Liver (tissue), 9 donors: Measurements from ENCODE around the gene ACOXL. TPM values are rescaled to one million over a fixed set of nuclear protein-coding genes. Genes with fewer than 3 reads are reported as not detected.

Experiments
- DNase-seq: peaks from one replicate; pipeline ENCODE4 v3.0.0-alpha.2; 2017; ENCODE audit warnings: low spot score
- H3K27ac ChIP-seq, 2 donors: one replicate each; pipeline ENCODE4 v1.7.0; 2013; ENCODE audit warnings: inconsistent platforms in 2 of 2, low read length in 2 of 2, control low read depth in 1 of 2, low read depth in 1 of 2, mild to moderate bottlenecking in 1 of 2
- H3K27me3 ChIP-seq, 4 donors: one replicate each; pipeline versions ENCODE4 v1.6.1 to v1.7.0; 2013; ENCODE audit warnings: low read length in 3 of 4, inconsistent platforms in 1 of 4, mild to moderate bottlenecking in 1 of 4, moderate library complexity in 1 of 4; ENCODE audit not compliant: control insufficient read depth in 4 of 4, insufficient read depth in 4 of 4
- H3K36me3 ChIP-seq, 4 donors: one replicate each; pipeline versions ENCODE4 v1.6.1 to v1.7.0; 2013; ENCODE audit warnings: low read length in 3 of 4, mild to moderate bottlenecking in 3 of 4, low read depth in 1 of 4, moderate library complexity in 1 of 4; ENCODE audit not compliant: control insufficient read depth in 4 of 4, insufficient read depth in 3 of 4
- H3K4me1 ChIP-seq, 4 donors: one replicate each; pipeline versions ENCODE4 v1.6.1 to v1.7.0; 2013; ENCODE audit warnings: low read length in 3 of 4, mild to moderate bottlenecking in 3 of 4, moderate library complexity in 1 of 4; ENCODE audit not compliant: control insufficient read depth in 4 of 4, insufficient read depth in 4 of 4
- H3K4me3 ChIP-seq, 3 donors: one replicate each; pipeline versions ENCODE4 v1.6.1 to v1.7.0; 2013; ENCODE audit warnings: low read length in 3 of 3, control low read depth in 1 of 3, low read depth in 1 of 3, mild to moderate bottlenecking in 1 of 3
- H3K9ac ChIP-seq, 2 donors: one replicate each; pipeline ENCODE4 v1.7.0; 2013; ENCODE audit warnings: low read length in 2 of 2, mild to moderate bottlenecking in 2 of 2, moderate library complexity in 2 of 2, control low read depth in 1 of 2, low read depth in 1 of 2
- H3K9me3 ChIP-seq, 4 donors: one replicate each; pipeline versions ENCODE4 v1.6.1 to v1.7.0; 2013; ENCODE audit warnings: low read length in 3 of 4; ENCODE audit not compliant: control insufficient read depth in 4 of 4
- ATF3 ChIP-seq: IDR thresholded peaks from 2 replicates; pipeline ENCODE4 v1.6.1; 2016; ENCODE audit warnings: antibody characterized with exemption
- CTCF ChIP-seq: fragments of 150-350 bp; IDR thresholded peaks from 2 replicates; pipeline ENCODE4 v1.5.1; 2017; ENCODE audit warnings: improper control_type of control experiment, low read depth, low read length; ENCODE audit not compliant: missing input control
- EGR1 ChIP-seq, 2 donors: IDR thresholded peaks; 2 replicates each; pipeline ENCODE4 v1.6.1; 2016 to 2018; ENCODE audit warnings: antibody characterized with exemption in 2 of 2, low read depth in 2 of 2
- FOXA1 ChIP-seq: IDR thresholded peaks from 2 replicates; pipeline ENCODE4 v1.6.1; 2016; ENCODE audit warnings: antibody characterized with exemption
- FOXA2 ChIP-seq: IDR thresholded peaks from 2 replicates; pipeline ENCODE4 v1.6.1; 2016; ENCODE audit warnings: antibody characterized with exemption
- HNF4A ChIP-seq, 2 donors: conservative IDR thresholded peaks; 2 replicates each; pipeline ENCODE4 v1.6.1; 2016; ENCODE audit warnings: antibody characterized with exemption in 2 of 2, mild to moderate bottlenecking in 2 of 2
- JUND ChIP-seq, 2 donors: IDR thresholded peaks; 2 replicates each; pipeline ENCODE4 v1.6.1; 2016; ENCODE audit warnings: antibody characterized with exemption in 2 of 2
- MAX ChIP-seq: IDR thresholded peaks from 2 replicates; pipeline ENCODE4 v1.6.1; 2016; ENCODE audit warnings: antibody characterized with exemption
- NR2F2 ChIP-seq: IDR thresholded peaks from 2 replicates; pipeline ENCODE4 v1.6.1; 2016; ENCODE audit warnings: antibody characterized with exemption
- RAD21 ChIP-seq, 2 donors: IDR thresholded peaks; 2 replicates each; pipeline ENCODE4 v1.6.1; 2016; ENCODE audit warnings: antibody characterized with exemption in 2 of 2, mild to moderate bottlenecking in 2 of 2
- REST ChIP-seq: IDR thresholded peaks from 2 replicates; pipeline ENCODE4 v1.6.1; 2016; ENCODE audit warnings: antibody characterized with exemption, mild to moderate bottlenecking
- RXRA ChIP-seq, 2 donors: IDR thresholded peaks; 2 replicates each; pipeline ENCODE4 v1.6.1; 2017 to 2018; ENCODE audit warnings: antibody characterized with exemption in 2 of 2, mild to moderate bottlenecking in 1 of 2
- SP1 ChIP-seq: IDR thresholded peaks from 2 replicates; pipeline ENCODE4 v1.6.1; 2018; ENCODE audit warnings: antibody characterized with exemption, mild to moderate bottlenecking
- TAF1 ChIP-seq: conservative IDR thresholded peaks from 2 replicates; pipeline ENCODE4 v1.6.1; 2016; ENCODE audit warnings: antibody characterized with exemption, mild to moderate bottlenecking
- ZBTB33 ChIP-seq: IDR thresholded peaks from 2 replicates; pipeline ENCODE4 v1.6.1; 2016; ENCODE audit warnings: antibody characterized with exemption
- WGBS: extraction: QIAGEN DNeasy Blood & Tissue Kit; methylation state at CpG from one replicate; pipeline ENCODE4 v1.1.7; 2013; 5-methylcytosine and 5-hydroxymethylcytosine counted together
- polyA plus RNA-seq, 2 donors: library from polyadenylated mRNA; stranded (reverse) in 1 of 2; unstranded in 1 of 2; fragments of 200-250 nt in 1 of 2; fragments of >200 nt in 1 of 2; fragmentation: Nextera tagmentation in 1 of 2; extraction: Ambion mirVana in 1 of 2; gene quantifications; one replicate each; pipeline versions ENCODE4 v1.2.1 to v1.2.3, GENCODE V29; 2013 to 2015
- total RNA-seq, 2 donors: library from RNA; depleted of rRNA; stranded (reverse); fragments of >200 nt; gene quantifications; one replicate each; pipeline ENCODE4 v1.2.3, GENCODE V29; 2014
- donor health status: healthy.
- donor health status: healthy.
- donor health status: healthy.
- donor health status: healthy.
- donor health status: healthy.

The ACOXL gene
- total and polyA plus RNA-seq, 4 donors: 0.07 TPM; not detected in 3

DNA sequence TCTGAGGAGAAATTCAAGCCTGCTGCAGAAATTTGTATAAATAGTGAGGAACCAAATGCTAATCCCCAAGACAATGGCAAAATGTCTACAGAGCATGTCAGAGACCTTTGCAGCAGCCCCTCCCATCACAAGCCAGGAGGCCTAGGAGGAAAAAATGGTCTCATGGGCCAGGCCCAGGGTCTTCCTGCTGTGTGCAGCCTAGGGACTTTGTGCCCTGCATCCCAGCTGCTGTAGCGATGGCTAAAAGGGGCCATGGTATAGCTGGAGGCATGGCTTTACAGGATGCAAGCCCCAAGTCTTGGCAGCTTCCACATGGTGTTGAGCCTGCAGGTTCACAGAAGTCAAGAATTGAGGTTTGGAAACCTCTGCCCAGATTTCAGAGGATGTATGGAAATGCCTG is 197.2 kb downstream of the ACOXL start:
- no peak for DNase-seq
- 93% methylated on average over 1 of the region's 1 CpG for WGBS
- no peak overlapping the region for H3K27ac ChIP-seq
- H3K9ac ChIP-seq: no peak overlapping the region
- no peak overlapping the region for H3K4me3 ChIP-seq
- TF ChIP-seq SP1 (no peak), JUND (IDR thresholded peaks at IDR 0.05) (no peak), FOXA1 (no peak), MAX (no peak), ATF3 (no peak), REST (no peak), RXRA (IDR thresholded peaks at IDR 0.05) (no peak), RAD21 (IDR thresholded peaks at IDR 0.05) (no peak), NR2F2 (no peak), FOXA2 (no peak), EGR1 (IDR thresholded peaks at IDR 0.05; ENCODE audit: low read depth in 2 of 2) (no peak), HNF4A (conservative IDR thresholded peaks at IDR 0.05) (no peak), CTCF (no peak), ZBTB33 (no peak)
- no peaks in the 10 kb centered on the region for H3K36me3 ChIP-seq
- no peaks in the 10 kb centered on the region for H3K4me1 ChIP-seq
- peaks cover 0 to 8% (median 3%) of the 10 kb centered on the region in 4 donors for H3K9me3 ChIP-seq
- H3K27me3 ChIP-seq: no peaks in the 10 kb centered on the region

- TF ChIP-seq TAF1: no peak
- no peak for TF ChIP-seq JUND (IDR thresholded peaks at IDR 0.05)
- no peak for TF ChIP-seq EGR1 (IDR thresholded peaks at IDR 0.05; ENCODE audit: low read depth in 2 of 2)
- no peak for TF ChIP-seq SP1
- no peak for TF ChIP-seq HNF4A (conservative IDR thresholded peaks at IDR 0.05)
- no peak for TF ChIP-seq FOXA1
- Histone ChIP-seq H3K9me3 (peaks cover 0 to 8% (median 3%) of the 10 kb centered on the region in 4 donors), H3K36me3 (no peaks in the 10 kb centered on the region), H3K4me3 (no peak overlapping the region), H3K9ac (no peak overlapping the region), H3K27ac (no peak overlapping the region), H3K27me3 (no peaks in the 10 kb centered on the region), H3K4me1 (no peaks in the 10 kb centered on the region)
- 71% methylated on average over 2 of the region's 2 CpGs for WGBS
- no peak for DNase-seq
Measured at GRCh38 chr2:110931648-110932047, 199.3 kb downstream of the ACOXL start.
